GM18907 (cell line): ENCODE measurements around the gene ARL5A.

ENCODE experiments used
- ATAC-seq: cut with Tn5 transposase; IDR thresholded peaks from one replicate; pipeline ENCODE4 v1.9.1; 2021; ENCODE audit warnings: mild to moderate bottlenecking, moderate library complexity; ENCODE audit not compliant: unreplicated experiment

Gene ARL5A

GRCh38 chr2:151841047-151841424 is 12.8 kb upstream of the ARL5A start:
- ATAC-seq, result no peak

- ATAC-seq, result peak; percentile 98
Observed at GRCh38 chr2:151840216-151841046, 12.2 kb upstream of the ARL5A start.

GRCh38 chr2:151837926-151838325 is 9.7 kb upstream of the ARL5A start:
- no peak for ATAC-seq

- ATAC-seq, result no peak
Observed at GRCh38 chr2:151833984-151834383, 5.8 kb upstream of the ARL5A start.

- ATAC-seq, result no peak
Observed at GRCh38 chr2:151830961-151831360, 2.7 kb upstream of the ARL5A start.

- no peak for ATAC-seq
Observed at GRCh38 chr2:151828890-151829324, 686 bp upstream of the ARL5A start.

GRCh38 chr2:151827564-151828142 is 568 bp downstream of the ARL5A start:
- ATAC-seq, result peak; percentile 37

GRCh38 chr2:151826737-151827157 is 1.5 kb downstream of the ARL5A start:
- ATAC-seq, result no peak

GRCh38 chr2:151824886-151825285 is 3.3 kb downstream of the ARL5A start:
- ATAC-seq, result no peak

- ATAC-seq, result no peak
Observed at GRCh38 chr2:151823651-151824050, 4.6 kb downstream of the ARL5A start.

- peak; percentile 72 for ATAC-seq
Observed at GRCh38 chr2:151819920-151820319, 8.3 kb downstream of the ARL5A start.

GRCh38 chr2:151817929-151818328 is 10.3 kb downstream of the ARL5A start:
- ATAC-seq, result no peak

GRCh38 chr2:151816843-151817242 is 11.4 kb downstream of the ARL5A start:
- ATAC-seq, result no peak

- ATAC-seq, result no peak
Observed at GRCh38 chr2:151815821-151816489, 12.3 kb downstream of the ARL5A start.

- ATAC-seq, result no peak
Observed at GRCh38 chr2:151810489-151810888, 17.7 kb downstream of the ARL5A start.

GRCh38 chr2:151809073-151809383 is 19.2 kb downstream of the ARL5A start:
- no peak for ATAC-seq

- no peak for ATAC-seq
Observed at GRCh38 chr2:151808258-151809072, 19.8 kb downstream of the ARL5A start.

GRCh38 chr2:151805961-151806360 is 22.3 kb downstream of the ARL5A start:
- no peak for ATAC-seq

GRCh38 chr2:151805343-151805742 is 22.9 kb downstream of the ARL5A start:
- no peak for ATAC-seq

GRCh38 chr2:151803811-151804210 is 24.4 kb downstream of the ARL5A start:
- ATAC-seq, result no peak

GRCh38 chr2:151802315-151802714 is 25.9 kb downstream of the ARL5A start:
- ATAC-seq, result no peak
